ENCODE data around the gene EMILIN2. TPM values are rescaled to one million over a fixed set of nuclear protein-coding genes. Genes with fewer than 3 reads are reported as not detected.
A peak's percentile ranks its signal among the peaks of the same experiment; 100 is the strongest.

Gene EMILIN2
- total RNA-seq, 1 experiment from 2014 or later, result 20.0 TPM

GRCh38 chr18:2906704-2907549 lies 60.1 kb downstream of the EMILIN2 start:
- Histone ChIP-seq H2AK5ac (ENCODE audit: insufficient read length, low read length) (no peak overlapping the region), H3K27me3 (ENCODE audit: insufficient read depth, low read length) (no peaks in the 10 kb centered on the region), H2BK20ac (ENCODE audit: low read depth, low read length, poor library complexity, severe bottlenecking) (no peak overlapping the region), H3K4ac (ENCODE audit: low read depth, low read length) (no peak overlapping the region), H2BK15ac (ENCODE audit: low read depth, low read length) (no peak overlapping the region), H3K79me2 (ENCODE audit: insufficient read depth, low read length) (no peaks in the 10 kb centered on the region), H4K5ac (ENCODE audit: insufficient read length, low read depth, low read length) (no peak overlapping the region), H3K18ac (ENCODE audit: insufficient read length, low read depth, low read length) (peak overlapping the region; percentile 91), H3K14ac (ENCODE audit: insufficient read depth, low read length) (peak overlapping the region; percentile 35; the same call in 1 of the 2 replicates), H4K20me1 (ENCODE audit: control insufficient read depth, insufficient read depth, insufficient read length) (no peaks in the 10 kb centered on the region), H3K4me1 (ENCODE audit: insufficient read depth, low read length) (no peaks in the 10 kb centered on the region), H3K4me2 (ENCODE audit: insufficient read depth, insufficient read length, low read length) (peak overlapping the region; percentile 84), H3K9ac (ENCODE audit: extremely low read depth, insufficient read length, low read length) (no peak overlapping the region), H3K23ac (ENCODE audit: insufficient read length, low read depth, low read length) (no peak overlapping the region), H3K23me2 (ENCODE audit: insufficient read length, low read depth, low read length, poor library complexity, severe bottlenecking) (peaks cover 5% of the 10 kb centered on the region), H4K91ac (ENCODE audit: insufficient read length, low read depth, low read length) (no peak overlapping the region), H3K9me3 (ENCODE audit: control insufficient read depth, low read depth, low read length) (no peaks in the 10 kb centered on the region), H2BK12ac (ENCODE audit: insufficient read length, low read depth, low read length) (no peak overlapping the region), H2BK120ac (ENCODE audit: low read depth, low read length, poor library complexity, severe bottlenecking) (no peak overlapping the region), H3K27ac (ENCODE audit: insufficient read length, low read depth, low read length) (no peak overlapping the region), H3K79me1 (ENCODE audit: insufficient read depth, low read depth, low read length, poor library complexity, severe bottlenecking) (no peaks in the 10 kb centered on the region), H3T11ph (ENCODE audit: low read length) (no peak overlapping the region), H3K56ac (ENCODE audit: insufficient read length, low read depth, low read length) (no peak overlapping the region), H4K8ac (replicated peaks; ENCODE audit: insufficient read length, low read depth, low read length) (no peak overlapping the region), H2BK5ac (ENCODE audit: insufficient read length, low read length) (no peak overlapping the region), H2AFZ (ENCODE audit: low read length) (no peak overlapping the region)
- peak overlapping the region; percentile 79 to 81 for H3K4me3 Mint-ChIP-seq
- no CpG with 5 or more reads among the region's 73 CpGs for WGBS (ENCODE audit: extremely low coverage, insufficient read length, low lambda C conversion rate)
- TF ChIP-seq CTCF (conservative IDR thresholded peaks at IDR 0.05), result peak; percentile 52
- peaks cover 5 to 39% (median 23%) of the 10 kb centered on the region in 3 experiments; a peak in 6 of 7 replicates for H3K36me3 Mint-ChIP-seq (ENCODE audit: insufficient read depth in 1 of 3, low read depth in 3 of 3)
- H3K4me1 Mint-ChIP-seq, result peaks cover 6 to 7% of the 10 kb centered on the region in 2 experiments
- H3K27ac Mint-ChIP-seq, result no peak overlapping the region
- no peaks in the 10 kb centered on the region for H3K9me3 Mint-ChIP-seq
- DNase-seq, result peak; percentile 43
- H3K27me3 Mint-ChIP-seq (ENCODE audit: low read depth), result peaks cover 6% of the 10 kb centered on the region; the same call in 1 of the 2 replicates
